HG02763 (cell line): ENCODE measurements around the gene SDK1.

Experiments
- ATAC-seq: cut with Tn5 transposase; IDR thresholded peaks from one replicate; pipeline ENCODE4 v1.9.1; 2021; ENCODE audit warnings: mild to moderate bottlenecking, moderate library complexity; ENCODE audit not compliant: unreplicated experiment

SDK1 gene

GRCh38 chr7:3455806-3456595 lies 154.9 kb downstream of the SDK1 start:
- no peak for ATAC-seq

GRCh38 chr7:3459111-3459510 lies 158.1 kb downstream of the SDK1 start:
- no peak for ATAC-seq

- ATAC-seq = no peak
These were observed 160.9 kb downstream of the SDK1 start for GRCh38 chr7:3461923-3462322.

- ATAC-seq = no peak
These were observed 162.6 kb downstream of the SDK1 start for GRCh38 chr7:3463696-3464095.

GRCh38 chr7:3464900-3465622 lies 164.0 kb downstream of the SDK1 start:
- no peak for ATAC-seq

- no peak for ATAC-seq
These were observed 165.2 kb downstream of the SDK1 start for GRCh38 chr7:3466261-3466660.

GRCh38 chr7:3469641-3470040 lies 168.6 kb downstream of the SDK1 start:
- ATAC-seq = no peak

- ATAC-seq = no peak
These were observed 179.1 kb downstream of the SDK1 start for GRCh38 chr7:3480197-3480596.

GRCh38 chr7:3481435-3481834 lies 180.4 kb downstream of the SDK1 start:
- ATAC-seq = no peak

GRCh38 chr7:3482147-3482921 lies 181.3 kb downstream of the SDK1 start:
- ATAC-seq = no peak

- ATAC-seq = no peak
These were observed 185.8 kb downstream of the SDK1 start for GRCh38 chr7:3486841-3487240.

GRCh38 chr7:3488829-3489228 lies 187.8 kb downstream of the SDK1 start:
- no peak for ATAC-seq

GRCh38 chr7:3493499-3493898 lies 192.4 kb downstream of the SDK1 start:
- ATAC-seq = no peak

GRCh38 chr7:3494947-3495346 lies 193.9 kb downstream of the SDK1 start:
- ATAC-seq = no peak

- ATAC-seq = no peak
These were observed 194.5 kb downstream of the SDK1 start for GRCh38 chr7:3495530-3495929.

- ATAC-seq = no peak
These were observed 194.9 kb downstream of the SDK1 start for GRCh38 chr7:3495954-3496353.

- ATAC-seq = no peak
These were observed 196.7 kb downstream of the SDK1 start for GRCh38 chr7:3497796-3498195.

- no peak for ATAC-seq
These were observed 200.6 kb downstream of the SDK1 start for GRCh38 chr7:3501671-3502070.

GRCh38 chr7:3504384-3504783 lies 203.3 kb downstream of the SDK1 start:
- ATAC-seq = no peak

GRCh38 chr7:3510101-3511020 lies 209.3 kb downstream of the SDK1 start:
- no peak for ATAC-seq

GRCh38 chr7:3517344-3517743 lies 216.3 kb downstream of the SDK1 start:
- no peak for ATAC-seq
